Esophagus muscularis mucosa (tissue), 4 donors: ENCODE results near the gene TGFBR1. TPM values are rescaled to one million over a fixed set of nuclear protein-coding genes. Genes with fewer than 3 reads are reported as not detected.

Experiments used
- DNase-seq: peaks from one replicate; pipeline ENCODE4 v3.0.0-alpha.2; 2017; ENCODE audit errors: extremely low spot score
- H3K27ac ChIP-seq, 4 donors: fragments of 200-600 bp; sonication (generic); replicated peaks in 1 of 4; 1 replicate in 3 of 4; 2 replicates in 1 of 4; pipeline ENCODE4 v1.5.1; 2016 to 2019; ENCODE audit warnings: mild to moderate bottlenecking in 1 of 4
- H3K27me3 ChIP-seq, 4 donors: fragments of 200-600 bp; sonication (generic); one replicate each; pipeline versions ENCODE4 v1.5.1 to v1.6.0; 2016 to 2019
- H3K36me3 ChIP-seq, 4 donors: fragments of 200-600 bp; sonication (generic); one replicate each; pipeline ENCODE4 v1.5.1; 2016 to 2019
- H3K4me1 ChIP-seq, 4 donors: fragments of 200-600 bp; sonication (generic); one replicate each; pipeline ENCODE4 v1.5.1; 2016 to 2019
- H3K4me3 ChIP-seq, 4 donors: fragments of 200-600 bp; sonication (generic); 1 replicate in 2 of 4; 2 replicates in 2 of 4; pipeline ENCODE4 v1.5.1; 2016 to 2019; ENCODE audit warnings: mild to moderate bottlenecking in 4 of 4, moderate library complexity in 1 of 4
- H3K9me3 ChIP-seq, 4 donors: fragments of 200-600 bp; sonication (generic); 1 replicate in 3 of 4; 2 replicates in 1 of 4; pipeline ENCODE4 v1.5.1; 2016 to 2019
- EP300 ChIP-seq: sonication (generic); formaldehyde crosslinking; IDR thresholded peaks from one replicate; pipeline ENCODE4 v1.6.1; 2017; ENCODE audit warnings: antibody characterized with exemption
- POLR2A ChIP-seq: fragments of 450-650 bp; IDR thresholded peaks from one replicate; pipeline ENCODE4 v1.6.1; 2017; ENCODE audit warnings: antibody characterized with exemption, moderate library complexity, mild to moderate bottlenecking, low read depth
- POLR2AphosphoS5 ChIP-seq, 2 donors: sonication (generic); formaldehyde crosslinking; IDR thresholded peaks; one replicate each; pipeline ENCODE4 v1.6.1; 2017; ENCODE audit warnings: antibody characterized with exemption in 2 of 2
- WGBS: methylation state at CpG from one replicate; pipeline ENCODE4 v1.1.5; 2018; 5-methylcytosine and 5-hydroxymethylcytosine counted together
- intact Hi-C: fragments of 100-400 bp; cut with DNase I; formaldehyde crosslinking; loops from one replicate; pipeline ENCODE4 v1.15.1; 2023
- total RNA-seq, 4 donors: library from RNA; depleted of rRNA; stranded (reverse); fragments of >200 nt; gene quantifications; one replicate each; pipeline versions ENCODE4 v1.1.0 to v1.2.1, GENCODE V29; 2016
- TF ChIP-seq, protein P1 (sequence below), 3 experiments: fragments of 200-600 bp in 2 of 3; fragments of 450-650 bp in 1 of 3; sonication (generic) in 2 of 3; IDR thresholded peaks; one replicate each; pipeline ENCODE4 v1.5.1; 2017 to 2019; ENCODE audit warnings: antibody characterized with exemption in 3 of 3, mild to moderate bottlenecking in 2 of 3, moderate library complexity in 1 of 3

The TGFBR1 gene
- total RNA-seq, 4 donors from 2014 or later: 33.7 to 63.1 (median 48.1) TPM

DNA sequence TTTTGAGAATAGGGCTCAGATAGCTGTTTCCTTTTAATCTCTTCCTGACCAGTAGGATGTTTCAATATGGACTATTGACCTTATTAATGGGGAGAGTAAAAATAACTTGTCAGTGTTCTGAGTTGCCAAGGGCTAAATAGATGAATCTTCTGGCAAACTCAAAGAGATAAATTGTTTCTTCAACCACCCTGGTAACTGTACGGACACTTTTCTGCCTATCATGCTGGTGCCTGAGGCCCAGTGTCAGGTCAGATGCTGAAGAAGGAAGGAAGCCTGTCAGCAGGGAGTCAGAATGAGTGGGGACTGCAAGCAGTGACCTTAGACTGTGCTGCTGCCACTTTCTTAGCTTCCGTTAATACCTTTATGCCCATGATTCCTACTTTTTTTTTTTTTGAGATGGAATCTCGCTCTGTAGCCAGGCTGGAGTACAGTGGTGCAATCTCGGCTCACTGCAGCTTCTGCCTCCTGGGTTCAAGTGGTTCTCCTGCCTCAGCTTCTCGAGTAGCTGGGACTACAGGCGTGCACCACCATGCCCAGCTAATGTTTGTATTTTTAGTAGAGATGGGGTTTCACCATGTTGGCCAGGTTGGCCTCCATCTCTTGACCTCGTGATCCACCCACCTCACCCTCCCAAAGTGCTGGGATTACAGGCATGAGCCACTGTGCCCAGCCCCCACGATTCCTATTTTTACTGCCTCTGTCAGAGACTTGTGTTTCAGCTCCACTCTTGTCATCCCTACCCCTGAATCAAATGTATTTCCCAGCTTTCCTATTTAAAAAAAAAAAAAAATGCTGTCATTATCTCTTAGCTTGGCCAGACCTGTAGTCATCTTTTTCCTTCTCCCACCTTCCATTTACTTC, 33.7 kb downstream of the TGFBR1 start:
- no peak overlapping the region for H3K27ac ChIP-seq
- intact Hi-C loops: no loop called here
- peaks cover 5 to 34% (median 16%) of the 10 kb centered on the region in 4 donors for H3K36me3 ChIP-seq

DNA sequence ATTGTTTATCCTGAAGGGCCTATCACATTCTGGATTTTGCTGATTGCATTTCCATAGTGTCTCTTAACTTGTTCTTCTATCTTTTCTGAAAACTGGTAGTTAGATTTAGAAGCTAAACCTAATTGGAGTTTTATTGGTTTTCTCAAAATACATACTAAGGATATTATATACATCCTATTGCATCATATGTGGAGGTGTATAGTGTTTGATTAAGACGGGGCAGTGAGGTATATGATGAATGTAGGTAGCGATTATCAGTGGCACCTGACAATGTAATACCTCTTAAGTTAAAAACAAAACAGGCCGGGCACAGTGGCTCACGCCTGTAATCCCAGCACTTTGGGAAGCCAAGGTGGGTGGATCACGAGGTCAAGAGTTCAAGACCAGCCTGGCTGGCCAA, 35.0 kb downstream of the TGFBR1 start:
- TF ChIP-seq POLR2A: no peak
- TF ChIP-seq, protein P1, sequence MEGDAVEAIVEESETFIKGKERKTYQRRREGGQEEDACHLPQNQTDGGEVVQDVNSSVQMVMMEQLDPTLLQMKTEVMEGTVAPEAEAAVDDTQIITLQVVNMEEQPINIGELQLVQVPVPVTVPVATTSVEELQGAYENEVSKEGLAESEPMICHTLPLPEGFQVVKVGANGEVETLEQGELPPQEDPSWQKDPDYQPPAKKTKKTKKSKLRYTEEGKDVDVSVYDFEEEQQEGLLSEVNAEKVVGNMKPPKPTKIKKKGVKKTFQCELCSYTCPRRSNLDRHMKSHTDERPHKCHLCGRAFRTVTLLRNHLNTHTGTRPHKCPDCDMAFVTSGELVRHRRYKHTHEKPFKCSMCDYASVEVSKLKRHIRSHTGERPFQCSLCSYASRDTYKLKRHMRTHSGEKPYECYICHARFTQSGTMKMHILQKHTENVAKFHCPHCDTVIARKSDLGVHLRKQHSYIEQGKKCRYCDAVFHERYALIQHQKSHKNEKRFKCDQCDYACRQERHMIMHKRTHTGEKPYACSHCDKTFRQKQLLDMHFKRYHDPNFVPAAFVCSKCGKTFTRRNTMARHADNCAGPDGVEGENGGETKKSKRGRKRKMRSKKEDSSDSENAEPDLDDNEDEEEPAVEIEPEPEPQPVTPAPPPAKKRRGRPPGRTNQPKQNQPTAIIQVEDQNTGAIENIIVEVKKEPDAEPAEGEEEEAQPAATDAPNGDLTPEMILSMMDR (IDR thresholded peaks at IDR 0.05): no peak
- TF ChIP-seq POLR2AphosphoS5 (IDR thresholded peaks at IDR 0.05): no peak
- no peak for TF ChIP-seq EP300
- DNase-seq: no peak
- peaks cover 0 to 43% (median 24%) of the 10 kb centered on the region in 4 donors for H3K4me1 ChIP-seq
- peak overlapping the region in 1 of 4 donors; percentile 46 for H3K27ac ChIP-seq
- H3K9me3 ChIP-seq: no peaks in the 10 kb centered on the region
- 97% methylated on average over 5 of the region's 5 CpGs for WGBS
- peaks cover 11 to 45% (median 25%) of the 10 kb centered on the region in 4 donors for H3K36me3 ChIP-seq
- intact Hi-C loops: loop anchor here (5.0 kb wide), 1 partner anchor 283 kb away; no protein-coding TSS in a partner anchor
- H3K4me3 ChIP-seq: no peak overlapping the region
- no peaks in the 10 kb centered on the region for H3K27me3 ChIP-seq

More for the DNA sequence above, 33.7 kb downstream of the TGFBR1 start:
- H3K9me3 ChIP-seq: no peaks in the 10 kb centered on the region
- no peaks in the 10 kb centered on the region for H3K27me3 ChIP-seq
- TF ChIP-seq POLR2A: no peak
- no peak for TF ChIP-seq EP300
- TF ChIP-seq POLR2AphosphoS5 (IDR thresholded peaks at IDR 0.05): no peak
- TF ChIP-seq, protein P1 (IDR thresholded peaks at IDR 0.05): no peak
- peaks cover 0 to 50% (median 28%) of the 10 kb centered on the region in 4 donors for H3K4me1 ChIP-seq
- H3K4me3 ChIP-seq: no peak overlapping the region
- 88% methylated on average over 8 of the region's 8 CpGs for WGBS
- no peak for DNase-seq

DNA sequence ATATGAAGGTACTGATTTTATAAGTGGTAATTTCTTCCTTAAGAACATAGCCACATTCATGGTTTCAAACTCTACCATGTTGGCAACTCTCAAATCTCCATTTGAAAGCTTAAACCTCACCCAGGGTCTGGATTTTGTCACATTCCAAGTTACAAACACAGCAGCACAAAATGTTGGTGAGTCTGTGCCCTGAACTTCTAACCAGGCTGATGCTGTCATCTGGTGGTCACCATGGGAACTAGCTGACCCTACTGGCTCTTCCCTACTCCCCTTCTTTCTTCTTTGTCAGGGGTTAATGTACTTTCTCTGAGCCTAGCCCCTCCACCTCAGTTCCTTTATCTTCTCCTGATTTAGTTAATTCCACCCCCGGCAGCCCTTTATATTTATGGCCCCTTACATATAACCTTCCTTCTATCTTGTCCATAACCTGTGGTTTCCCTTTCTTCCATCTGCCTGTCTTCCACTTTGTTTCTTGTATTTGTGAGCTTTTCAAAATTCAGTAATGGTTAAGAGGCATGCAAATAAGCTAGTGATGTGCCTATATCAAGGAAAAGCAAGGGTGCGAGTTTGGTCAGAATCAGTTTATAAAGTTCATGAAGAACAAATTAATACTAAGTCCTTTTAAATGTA, 35.9 kb downstream of the TGFBR1 start:
- Histone ChIP-seq H3K36me3 (peaks cover 16 to 54% (median 35%) of the 10 kb centered on the region in 4 donors), H3K27me3 (no peaks in the 10 kb centered on the region), H3K4me1 (peaks cover 0 to 35% (median 20%) of the 10 kb centered on the region in 4 donors), H3K9me3 (no peaks in the 10 kb centered on the region), H3K4me3 (no peak overlapping the region), H3K27ac (peak overlapping the region in 2 of 4 donors; percentile 46 to 54)
- TF ChIP-seq EP300: no peak
- TF ChIP-seq, protein P1 (IDR thresholded peaks at IDR 0.05): peak; percentile 86 to 93 (median 87)
- peak in 1 of 2 donors; percentile 17 for TF ChIP-seq POLR2AphosphoS5 (IDR thresholded peaks at IDR 0.05)
- intact Hi-C loops: loop anchor here (5.0 kb wide), 1 partner anchor 283 kb away; no protein-coding TSS in a partner anchor
- 71% methylated on average over 2 of the region's 2 CpGs for WGBS
- DNase-seq: no peak

- H3K4me1 ChIP-seq: peaks cover 0 to 35% (median 20%) of the 10 kb centered on the region in 4 donors
- no peak for TF ChIP-seq POLR2A
- no peak for TF ChIP-seq POLR2AphosphoS5 (IDR thresholded peaks at IDR 0.05)
- TF ChIP-seq EP300: no peak
- TF ChIP-seq, protein P1 (IDR thresholded peaks at IDR 0.05): no peak
- H3K9me3 ChIP-seq: no peaks in the 10 kb centered on the region
- H3K27me3 ChIP-seq: no peaks in the 10 kb centered on the region
- peak overlapping the region in 2 of 4 donors; percentile 46 to 54 for H3K27ac ChIP-seq
- H3K36me3 ChIP-seq: peaks cover 21 to 65% (median 43%) of the 10 kb centered on the region in 4 donors
- whole genome bisulfite sequencing: 78% methylated on average over 5 of the region's 5 CpGs
- intact Hi-C loops: loop anchor here (5.0 kb wide), 1 partner anchor 285 kb away; no protein-coding TSS in a partner anchor
- H3K4me3 ChIP-seq: no peak overlapping the region
- DNase-seq: no peak
These were observed 36.9 kb downstream of the TGFBR1 start for GRCh38 chr9:99141849-99142248.
